SHP77 (cell line): ENCODE data around the gene MRPL55.

ENCODE experiments used
- DNase-seq, 2 experiments: peaks; one replicate each; lab custom pipeline; 2025; lab: John Stamatoyannopoulos, UW

The MRPL55 gene

DNA sequence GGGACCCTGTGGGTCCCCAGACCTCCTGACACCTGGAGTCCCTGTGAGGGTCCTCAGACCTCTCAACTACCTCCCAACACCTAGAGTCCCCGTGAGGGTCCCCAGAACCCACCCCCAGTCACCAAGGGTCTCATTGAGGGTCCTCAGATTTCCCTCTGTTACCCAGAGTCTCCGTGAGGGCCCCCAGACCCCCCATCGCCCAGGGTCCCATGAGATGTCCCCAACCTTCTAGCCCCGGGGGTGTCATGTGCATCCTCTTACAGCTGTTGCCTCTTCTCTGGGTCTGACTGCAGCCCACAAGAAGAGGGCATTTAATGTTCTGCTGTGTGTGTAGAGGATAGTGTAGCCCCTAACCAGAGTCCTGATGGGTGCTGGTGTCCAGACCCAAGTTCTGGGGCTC, 38.7 kb upstream of the MRPL55 start:
- no peak for DNase-seq

DNA sequence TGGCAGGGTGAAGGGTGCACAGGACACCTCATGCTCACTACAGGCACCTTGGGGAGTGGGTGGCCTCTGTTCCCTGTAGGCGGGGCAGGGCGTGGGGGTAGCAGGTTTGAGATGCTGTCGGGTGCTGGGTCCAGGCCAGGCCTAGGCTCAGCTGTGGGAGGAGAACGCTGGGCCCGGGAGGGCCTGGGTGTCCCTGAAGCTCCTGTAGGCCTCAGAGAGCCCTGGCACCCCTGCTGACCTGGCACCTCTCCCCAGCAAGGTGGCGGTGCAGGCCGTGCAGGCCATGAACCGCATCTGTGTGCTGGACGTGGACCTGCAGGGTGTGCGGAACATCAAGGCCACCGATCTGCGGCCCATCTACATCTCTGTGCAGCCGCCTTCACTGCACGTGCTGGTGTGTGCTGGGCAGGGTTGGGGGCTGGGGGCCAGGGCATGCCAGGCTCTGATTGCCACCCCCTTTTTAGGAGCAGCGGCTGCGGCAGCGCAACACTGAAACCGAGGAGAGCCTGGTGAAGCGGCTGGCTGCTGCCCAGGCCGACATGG, 38.1 kb upstream of the MRPL55 start:
- no peak for DNase-seq

- no peak for DNase-seq
Measured at GRCh38 chr1:228146417-228147150, 37.5 kb upstream of the MRPL55 start.

DNA sequence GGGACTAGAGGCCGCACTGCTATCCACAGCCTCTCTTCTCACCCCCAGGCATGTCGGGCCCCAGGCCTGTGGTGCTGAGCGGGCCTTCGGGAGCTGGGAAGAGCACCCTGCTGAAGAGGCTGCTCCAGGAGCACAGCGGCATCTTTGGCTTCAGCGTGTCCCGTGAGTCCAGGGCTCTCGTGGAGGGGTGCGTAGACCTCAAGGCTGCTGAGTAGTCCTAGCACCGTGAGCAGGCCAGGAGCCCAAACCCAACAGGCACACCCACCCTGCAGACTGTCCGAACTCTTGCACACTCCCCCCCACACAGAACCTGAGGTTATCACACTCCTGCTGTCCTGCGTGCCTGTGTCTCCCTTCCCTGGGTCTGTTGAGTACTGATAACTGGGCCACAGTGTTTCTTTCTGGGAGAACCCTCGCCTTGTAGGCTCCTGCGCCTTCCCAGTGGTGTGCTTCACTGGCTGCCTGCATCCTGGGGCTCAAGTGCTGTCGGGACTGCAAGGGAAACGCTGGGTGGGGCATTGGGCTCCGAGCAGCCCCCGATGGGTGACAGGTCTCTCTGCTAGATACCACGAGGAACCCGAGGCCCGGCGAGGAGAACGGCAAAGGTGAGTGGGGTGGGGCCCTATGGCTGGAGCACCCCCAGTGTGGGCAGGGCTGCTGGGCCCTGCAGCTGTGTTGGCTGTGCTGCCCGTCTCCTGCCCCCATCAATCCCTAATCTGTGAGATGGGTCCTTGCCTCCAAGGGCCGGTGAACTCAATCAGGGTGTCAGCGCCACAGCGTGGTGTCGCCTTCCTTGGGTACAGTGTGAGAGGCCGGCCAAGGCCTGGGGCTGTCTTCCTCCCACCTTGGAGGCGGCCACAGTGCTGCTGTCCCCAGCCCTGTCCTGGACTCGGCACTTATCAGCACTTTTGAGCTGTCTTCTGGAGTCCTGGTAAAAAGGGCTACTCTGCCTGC, 36.6 kb upstream of the MRPL55 start:
- DNase-seq, result no peak

DNA sequence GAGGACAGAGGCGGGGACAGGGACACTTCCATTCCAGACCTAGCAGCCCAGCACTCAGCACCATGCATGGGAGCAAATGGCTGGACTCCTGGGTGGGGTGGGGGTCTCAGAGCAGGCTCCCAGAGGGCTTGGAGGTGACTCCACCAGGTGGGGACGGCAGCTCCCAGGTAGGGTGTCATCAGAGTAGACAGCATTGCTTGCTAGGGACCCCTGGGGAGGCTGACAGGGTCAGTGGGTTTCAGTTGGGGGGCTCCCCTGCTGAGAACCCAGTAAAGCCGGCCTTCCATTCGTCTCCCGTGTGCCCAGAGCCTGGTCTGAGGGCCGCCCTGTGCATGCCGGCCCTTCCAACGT, 35.9 kb upstream of the MRPL55 start:
- DNase-seq, result no peak

DNA sequence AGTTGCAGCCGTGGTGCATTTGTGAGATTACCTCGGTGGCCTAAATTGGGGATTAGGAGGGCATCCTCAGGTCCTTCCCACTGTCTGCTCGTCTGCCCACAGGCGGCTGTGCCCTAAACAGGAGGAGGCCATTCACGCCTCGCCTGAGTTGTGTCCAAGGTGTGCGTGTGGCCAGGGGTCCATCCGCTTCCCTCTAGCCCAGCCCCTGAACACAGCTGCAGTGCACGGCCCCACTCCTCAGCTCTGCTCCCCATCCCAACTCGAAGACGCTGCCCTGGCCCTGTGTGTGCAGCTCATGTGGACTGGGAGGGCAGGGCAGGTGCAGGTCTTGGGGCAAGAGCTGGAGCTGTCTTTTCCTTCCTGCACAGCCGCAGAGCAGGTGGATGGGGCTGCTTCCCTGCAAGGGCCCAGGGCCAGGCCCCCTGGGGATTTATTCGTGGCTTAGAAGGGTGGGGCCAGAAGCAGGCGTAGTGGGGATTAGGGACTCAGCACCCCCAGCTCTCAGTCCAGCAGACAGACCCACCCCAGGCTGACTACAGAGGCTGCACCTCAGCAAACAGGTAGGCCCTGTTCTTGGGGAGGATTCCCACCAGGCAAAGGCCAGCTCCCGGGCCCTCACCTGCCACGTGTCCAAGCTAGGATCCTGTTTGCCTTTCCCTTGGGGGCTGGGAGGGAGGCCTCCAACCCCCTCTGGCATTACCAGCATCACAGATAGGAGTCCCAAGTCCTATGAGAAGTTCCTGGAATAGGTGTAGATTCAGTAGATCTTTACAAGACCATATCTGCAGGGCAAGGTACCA, 35.3 kb upstream of the MRPL55 start:
- DNase-seq, result no peak

DNA sequence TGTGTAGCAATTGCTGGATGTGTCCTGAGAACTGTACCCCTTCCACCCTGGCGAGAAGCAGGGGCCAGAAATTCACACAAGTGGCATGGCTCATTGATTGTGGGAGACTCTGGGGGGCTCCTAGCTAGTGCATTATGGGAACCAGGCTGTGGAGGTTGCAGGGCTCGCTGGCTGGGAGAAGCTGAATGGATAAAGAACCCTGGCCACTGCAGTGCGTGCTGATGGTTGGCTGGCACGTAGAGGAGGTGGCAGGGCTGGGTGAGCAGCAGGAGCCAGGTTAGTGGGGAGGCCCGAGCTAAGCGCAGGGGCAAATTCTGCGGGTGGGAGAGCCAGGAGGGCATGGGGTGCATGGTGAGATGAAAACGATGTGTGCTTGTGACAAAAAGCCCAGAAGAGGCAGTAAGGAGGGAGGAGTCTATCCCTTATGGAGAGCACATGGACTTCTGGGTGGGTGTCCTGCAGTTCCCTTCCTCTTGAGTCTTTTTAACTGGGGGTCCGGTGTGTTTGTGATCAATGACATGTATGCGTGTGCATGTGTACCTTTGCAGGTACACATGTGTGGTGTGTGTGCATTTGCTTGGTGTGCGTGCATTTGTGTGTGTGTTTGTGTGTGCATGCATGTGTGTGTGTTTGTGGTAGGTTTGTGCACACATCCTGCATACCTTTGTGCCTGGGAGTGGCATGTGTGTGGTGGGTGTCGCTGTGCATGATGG, 34.5 kb upstream of the MRPL55 start:
- DNase-seq, result no peak

GRCh38 chr1:228142701-228143136, 33.6 kb upstream of the MRPL55 start:
- DNase-seq, result no peak

- DNase-seq, result no peak
Measured at GRCh38 chr1:228142155-228142691, 33.1 kb upstream of the MRPL55 start.

- no peak for DNase-seq
Measured at GRCh38 chr1:228141226-228142044, 32.3 kb upstream of the MRPL55 start.

DNA sequence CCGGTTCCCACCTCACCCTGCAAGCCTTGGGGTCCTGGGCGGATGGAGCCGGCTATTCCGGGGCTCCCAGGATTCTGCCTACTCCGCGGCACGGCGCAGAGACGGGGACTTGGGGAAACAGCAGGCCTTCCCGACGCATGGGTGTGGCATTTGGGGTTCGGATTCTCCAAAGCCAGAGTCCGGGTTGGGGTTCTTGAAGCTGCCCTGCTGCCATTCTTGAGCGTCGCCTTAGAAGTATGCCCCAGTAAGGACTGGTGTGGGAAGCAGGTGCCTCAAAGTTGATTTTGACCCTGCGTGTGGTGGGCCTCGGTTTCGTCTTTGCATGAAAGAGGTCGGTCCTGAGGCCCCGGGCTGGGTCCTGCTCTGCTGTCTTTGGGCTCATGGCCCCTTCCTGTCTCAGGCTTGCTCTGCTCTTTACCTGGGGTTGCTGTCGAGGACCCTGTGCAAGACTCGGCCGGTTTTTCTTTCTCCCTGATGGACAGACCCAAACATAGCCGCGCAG, 31.7 kb upstream of the MRPL55 start:
- no peak for DNase-seq

- DNase-seq, result peak; percentile 99
Measured at GRCh38 chr1:228139931-228140723, 31.0 kb upstream of the MRPL55 start, which contains the start of gene GUK1. TSS of gene GUK1 (plus strand) at chr1:228140279. CDS start at chr1:228140303, 24 bp downstream.

DNA sequence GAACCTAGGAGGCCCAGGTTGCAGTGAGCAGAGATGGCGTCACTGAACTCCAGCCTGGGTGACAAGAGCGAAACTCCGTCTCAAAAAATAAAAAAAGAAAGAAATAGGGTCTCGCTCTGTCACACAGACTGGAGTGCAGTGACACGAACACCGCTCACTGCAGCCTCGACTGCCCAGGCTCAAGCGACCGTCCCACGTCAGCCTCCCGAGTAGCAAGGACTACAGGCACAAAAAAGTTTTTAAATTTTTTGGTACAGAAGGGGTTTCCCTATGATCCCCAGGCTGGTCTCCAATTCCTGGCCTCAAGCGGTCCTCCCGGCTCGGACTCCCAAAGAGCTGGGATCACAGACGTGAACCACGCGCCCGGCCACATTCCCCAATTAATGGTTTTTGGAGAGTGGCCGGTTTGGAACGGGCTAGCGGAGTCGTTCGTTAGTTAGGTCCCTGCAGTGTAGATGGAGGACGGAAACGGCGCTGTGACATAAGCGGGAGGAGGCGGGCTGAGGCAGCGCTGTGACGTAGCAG, 30.4 kb upstream of the MRPL55 start:
- no peak for DNase-seq

GRCh38 chr1:228136901-228137300, 27.8 kb upstream of the MRPL55 start:
- DNase-seq, result no peak

DNA sequence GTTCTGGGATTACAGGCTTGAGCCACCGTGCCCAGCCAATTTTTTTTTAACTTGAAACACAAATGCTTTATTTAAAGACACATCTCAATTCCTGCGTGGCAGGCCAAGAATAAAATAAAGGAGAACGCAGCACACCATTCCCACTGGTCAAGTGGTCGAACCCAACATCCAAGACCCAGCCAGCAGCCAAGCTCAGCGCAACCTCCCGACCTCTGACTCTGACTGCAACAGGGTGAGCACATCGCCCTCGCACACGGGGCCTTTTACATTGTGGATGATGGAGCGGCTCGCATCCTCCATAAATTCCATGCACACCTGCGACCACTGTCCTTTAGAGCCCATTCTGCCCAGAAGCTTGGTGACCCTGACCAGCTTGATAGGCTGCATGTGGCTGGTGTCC, 25.5 kb upstream of the MRPL55 start:
- DNase-seq, result no peak

GRCh38 chr1:228131766-228132165, 22.7 kb upstream of the MRPL55 start:
- no peak for DNase-seq

DNA sequence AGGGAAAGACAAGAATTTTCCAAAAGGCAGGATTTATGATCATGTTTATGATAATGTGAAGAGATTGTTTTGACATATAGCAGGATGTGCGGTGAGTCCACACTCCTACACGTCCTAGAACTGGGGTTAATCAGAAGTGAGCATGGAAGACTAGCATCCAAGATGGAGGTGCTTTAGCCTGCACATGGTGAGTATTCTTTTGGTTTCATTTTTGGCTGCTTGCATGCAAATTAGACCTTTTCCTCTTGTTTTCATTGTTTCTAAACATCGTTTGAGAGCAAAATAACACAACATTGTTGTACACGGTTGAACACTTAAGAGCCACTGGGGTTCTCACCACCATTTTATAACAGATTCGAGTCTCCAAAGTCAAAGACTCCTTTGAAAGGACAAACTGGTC, 16.1 kb upstream of the MRPL55 start:
- no peak for DNase-seq

- DNase-seq, result no peak
Measured at GRCh38 chr1:228123505-228123904, 14.4 kb upstream of the MRPL55 start.

- no peak for DNase-seq
Measured at GRCh38 chr1:228122921-228123441, 13.9 kb upstream of the MRPL55 start.
